CD14-positive monocyte (primary cell): Measurements from ENCODE around the gene A4GALT. TPM values are rescaled to one million over a fixed set of nuclear protein-coding genes. Genes with fewer than 3 reads are reported as not detected.
A peak's percentile ranks its signal among the peaks of the same experiment; 100 is the strongest.
"Not testable (repeated sequence)": the region's sequence is repeated elsewhere in the genome, so short reads cannot be mapped to it uniquely, and the experiment has no call there.

Source experiments
- DNase-seq, 3 donors: peaks; one replicate each; pipeline ENCODE4 v3.0.0-alpha.2; 2011 to 2022
- H2AFZ ChIP-seq: 2 replicates; pipeline ENCODE4 v1.6.0; 2012; ENCODE audit warnings: mild to moderate bottlenecking, low read depth, low read length, inconsistent platforms; ENCODE audit not compliant: insufficient read depth, poor library complexity, severe bottlenecking
- H3K27ac ChIP-seq, 2 donors: 1 replicate in 1 of 2; 2 replicates in 1 of 2; pipeline ENCODE4 v1.5.1; 2012 to 2013; ENCODE audit warnings: low read length in 2 of 2, control low read depth in 1 of 2, inconsistent platforms in 1 of 2, low read depth in 1 of 2, mild to moderate bottlenecking in 1 of 2
- H3K27me3 ChIP-seq, 2 donors: one replicate each; pipeline versions ENCODE4 v1.6.0 to v1.6.1; 2011 to 2013; ENCODE audit warnings: low read length in 2 of 2; ENCODE audit not compliant: control insufficient read depth in 2 of 2, insufficient read depth in 2 of 2
- H3K36me3 ChIP-seq, 2 donors: replicated peaks in 1 of 2; 1 replicate in 1 of 2; 2 replicates in 1 of 2; pipeline versions ENCODE4 v1.5.1 to v1.6.1; 2012 to 2013; ENCODE audit warnings: low read length in 2 of 2, control low read depth in 1 of 2, inconsistent platforms in 1 of 2, mild to moderate bottlenecking in 1 of 2; ENCODE audit not compliant: insufficient read depth in 2 of 2, control insufficient read depth in 1 of 2
- H3K4me1 ChIP-seq, 2 donors: 1 replicate in 1 of 2; 2 replicates in 1 of 2; pipeline versions ENCODE4 v1.5.1 to v1.6.1; 2012 to 2013; ENCODE audit warnings: low read length in 2 of 2, control low read depth in 1 of 2, inconsistent platforms in 1 of 2, mild to moderate bottlenecking in 1 of 2, moderate library complexity in 1 of 2; ENCODE audit not compliant: insufficient read depth in 2 of 2, control insufficient read depth in 1 of 2
- H3K4me2 ChIP-seq: replicated peaks from 2 replicates; pipeline ENCODE3; 2012; ENCODE audit warnings: low read length, moderate library complexity, mild to moderate bottlenecking; ENCODE audit not compliant: poor library complexity, severe bottlenecking; ENCODE audit errors: extremely low read depth
- H3K4me3 ChIP-seq, 3 experiments: fragments of 200-600 bp in 1 of 3; sonication (generic) in 1 of 3; replicated peaks in 1 of 3; 1 replicate in 2 of 3; 2 replicates in 1 of 3; pipeline ENCODE4 v1.5.1; 2011 to 2013; ENCODE audit warnings: low read length in 3 of 3, mild to moderate bottlenecking in 3 of 3, control low read depth in 2 of 3, low read depth in 2 of 3, inconsistent platforms in 1 of 3, moderate library complexity in 1 of 3
- H3K79me2 ChIP-seq: 2 replicates; pipeline ENCODE4 v1.6.0; 2012; ENCODE audit warnings: mild to moderate bottlenecking, control low read depth, inconsistent platforms, low read length, moderate library complexity; ENCODE audit not compliant: insufficient read depth
- H3K9ac ChIP-seq: 2 replicates; pipeline ENCODE4 v1.6.0; 2017; ENCODE audit warnings: low read length, mild to moderate bottlenecking; ENCODE audit not compliant: insufficient read depth, poor library complexity, severe bottlenecking
- H3K9me3 ChIP-seq, 2 donors: replicated peaks in 1 of 2; 1 replicate in 1 of 2; 2 replicates in 1 of 2; pipeline versions ENCODE4 v1.5.1 to v1.6.1; 2012 to 2013; ENCODE audit warnings: low read length in 2 of 2, control low read depth in 1 of 2; ENCODE audit not compliant: control insufficient read depth in 1 of 2, insufficient read depth in 1 of 2
- H4K20me1 ChIP-seq: 2 replicates; pipeline ENCODE4 v1.6.0; 2012; ENCODE audit warnings: mild to moderate bottlenecking, low read length, control low read depth, moderate library complexity; ENCODE audit not compliant: insufficient read depth
- H3K27ac Mint-ChIP-seq, 7 donors: one replicate each; pipeline ENCODE4 v1.8.0; 2020; ENCODE audit warnings: mild to moderate bottlenecking in 7 of 7, mixed read lengths in 7 of 7, moderate library complexity in 6 of 7, inconsistent platforms in 2 of 7
- H3K27me3 Mint-ChIP-seq, 3 donors: one replicate each; pipeline ENCODE4 v1.8.0; 2021 to 2022; ENCODE audit warnings: low read depth in 3 of 3, mild to moderate bottlenecking in 3 of 3, mixed read lengths in 3 of 3, moderate library complexity in 3 of 3, inconsistent platforms in 1 of 3
- H3K36me3 Mint-ChIP-seq, 2 donors: one replicate each; pipeline ENCODE4 v1.8.0; 2020; ENCODE audit warnings: mixed read lengths in 2 of 2, inconsistent platforms in 1 of 2, mild to moderate bottlenecking in 1 of 2
- H3K4me1 Mint-ChIP-seq: one replicate; pipeline ENCODE4 v1.8.0; 2020; ENCODE audit warnings: mild to moderate bottlenecking, mixed read lengths
- H3K4me3 Mint-ChIP-seq, 2 donors: one replicate each; pipeline ENCODE4 v1.8.0; 2020; ENCODE audit warnings: mild to moderate bottlenecking in 2 of 2, mixed read lengths in 2 of 2, moderate library complexity in 1 of 2
- H3K9me3 Mint-ChIP-seq, 7 donors: one replicate each; pipeline ENCODE4 v1.8.0; 2020 to 2022; ENCODE audit warnings: mixed read lengths in 7 of 7, mild to moderate bottlenecking in 6 of 7, moderate library complexity in 6 of 7, inconsistent platforms in 2 of 7
- CTCF ChIP-seq: fragments of 200-600 bp; IDR thresholded peaks from one replicate; pipeline ENCODE4 v1.8.0; 2022; ENCODE audit warnings: antibody characterized with exemption, mild to moderate bottlenecking
- WGBS: methylation state at CpG from one replicate; pipeline ENCODE4 v1.1.5; 2013; ENCODE audit warnings: missing lambda C conversion rate; ENCODE audit not compliant: insufficient coverage; 5-methylcytosine and 5-hydroxymethylcytosine counted together
- intact Hi-C, 2 donors: fragments of 100-400 bp; cut with micrococcal nuclease; formaldehyde crosslinking; loops; one replicate each; pipeline versions ENCODE4 v1.15.0 to v1.15.1; 2023
- polyA plus RNA-seq, 3 donors: library from polyadenylated mRNA; depleted of rRNA in 1 of 3; unstranded in 2 of 3; stranded (reverse) in 1 of 3; fragments of 300-500 nt in 2 of 3; fragments of >200 nt in 1 of 3; fragmentation: Illumina TruSeq in 2 of 3; gene quantifications; 1 replicate in 2 of 3; 2 replicates in 1 of 3; pipeline ENCODE4 v1.2.3, GENCODE V29; 2012 to 2021

Gene A4GALT
- polyA plus RNA-seq, 3 donors = not detected

DNA sequence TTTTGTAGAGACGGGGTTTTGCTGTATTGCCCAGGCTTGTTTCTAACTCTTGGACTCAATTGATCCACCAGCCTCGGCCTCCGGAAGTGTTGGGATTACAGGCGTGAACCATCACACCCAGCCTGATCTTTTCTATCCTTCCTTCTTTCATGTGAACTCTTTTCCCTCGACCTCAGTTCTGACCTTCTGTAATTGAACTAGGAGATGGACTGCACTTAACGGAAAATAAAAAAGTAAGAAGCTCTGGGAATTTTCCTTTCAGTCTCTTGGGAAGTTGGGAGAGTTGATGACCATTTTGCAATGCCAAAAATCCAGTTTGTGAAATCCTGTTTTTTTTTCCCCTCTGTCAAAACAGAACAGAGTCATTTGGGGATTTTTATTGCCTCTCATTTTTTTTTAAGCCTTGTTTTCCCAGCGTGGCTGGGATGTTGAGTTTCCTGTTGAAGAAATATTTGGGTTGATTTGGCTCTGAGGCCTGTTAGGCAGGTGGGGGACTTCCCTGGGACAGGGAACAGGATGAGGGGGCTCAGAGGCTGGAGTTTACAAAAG, 44.5 kb downstream of the A4GALT start:
- H3K79me2 ChIP-seq = no peaks in the 10 kb centered on the region
- H3K4me3 Mint-ChIP-seq = no peak overlapping the region
- H4K20me1 ChIP-seq = no peaks in the 10 kb centered on the region
- no peak for TF ChIP-seq CTCF
- peak overlapping the region in 2 of 7 donors; percentile 54 to 70 for H3K27ac Mint-ChIP-seq
- no peaks in the 10 kb centered on the region for H3K27me3 ChIP-seq
- H3K9ac ChIP-seq = no peak overlapping the region
- H3K4me1 Mint-ChIP-seq = peaks cover 30% of the 10 kb centered on the region
- intact Hi-C loops = no loop called here
- no peak overlapping the region for H3K27ac ChIP-seq
- H3K9me3 Mint-ChIP-seq = peaks cover 4 to 13% (median 10%) of the 10 kb centered on the region in 7 donors
- H3K4me3 ChIP-seq = no peak overlapping the region
- H3K36me3 ChIP-seq = no peaks in the 10 kb centered on the region
- 0% methylated on average over 1 of the region's 7 CpGs for WGBS
- H3K9me3 ChIP-seq = peaks cover 0 to 8% of the 10 kb centered on the region in 2 donors
- no peak overlapping the region for H2AFZ ChIP-seq
- no peak overlapping the region for H3K4me2 ChIP-seq
- H3K27me3 Mint-ChIP-seq = peaks cover 0 to 14% (median 5%) of the 10 kb centered on the region in 3 donors
- peaks cover 0 to 1% of the 10 kb centered on the region in 2 donors for H3K36me3 Mint-ChIP-seq
- H3K4me1 ChIP-seq = peaks cover 5 to 8% of the 10 kb centered on the region in 2 donors
- no peak for DNase-seq

DNA sequence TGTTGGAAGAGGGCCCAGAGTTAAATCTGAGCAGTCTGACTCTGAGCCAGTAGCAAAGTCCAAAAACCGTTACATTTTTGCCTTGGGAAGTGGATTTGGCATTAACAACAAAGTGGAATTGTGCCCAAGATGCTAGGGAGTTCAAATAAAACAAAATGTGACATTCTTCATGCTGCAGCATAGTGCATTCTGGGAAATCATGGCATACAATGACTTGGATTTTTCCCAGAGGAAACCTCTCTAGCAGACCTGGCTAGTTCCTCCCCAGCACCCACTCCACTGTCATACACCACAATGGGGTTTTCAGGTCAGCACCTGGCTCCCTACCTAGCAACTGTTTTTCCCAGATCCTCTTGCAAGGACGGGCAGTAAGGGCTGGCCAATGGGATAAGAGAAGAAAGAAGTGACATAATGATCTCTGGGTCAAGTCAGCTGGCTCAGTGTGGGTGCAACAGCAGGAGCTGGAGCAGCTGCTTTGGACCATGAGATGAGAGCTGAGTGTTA, 46.7 kb downstream of the A4GALT start:
- Histone ChIP-seq H3K4me3 (no peak overlapping the region), H2AFZ (no peak overlapping the region), H3K27me3 (no peaks in the 10 kb centered on the region), H3K4me1 (peaks cover 5 to 10% of the 10 kb centered on the region in 2 donors), H3K9ac (no peak overlapping the region), H3K9me3 (peaks cover 0 to 7% of the 10 kb centered on the region in 2 donors), H3K4me2 (no peak overlapping the region), H3K79me2 (no peaks in the 10 kb centered on the region), H3K36me3 (no peaks in the 10 kb centered on the region), H4K20me1 (no peaks in the 10 kb centered on the region), H3K27ac (no peak overlapping the region)
- Mint-ChIP-seq H3K36me3 (no peaks in the 10 kb centered on the region), H3K27me3 (peaks cover 0 to 15% (median 7%) of the 10 kb centered on the region in 3 donors), H3K9me3 (peaks cover 4 to 13% (median 7%) of the 10 kb centered on the region in 7 donors), H3K4me3 (no peak overlapping the region), H3K27ac (peak overlapping the region in 1 of 7 donors; percentile 65), H3K4me1 (peaks cover 23% of the 10 kb centered on the region)
- no peak for TF ChIP-seq CTCF
- DNase-seq = no peak
- intact Hi-C loops = no loop called here
- WGBS = 86% methylated on average over 1 of the region's 2 CpGs

GRCh38 chr22:42673071-42673470, 47.6 kb downstream of the A4GALT start:
- H3K79me2 ChIP-seq, H4K20me1 ChIP-seq, H3K9me3 ChIP-seq, H3K4me2 ChIP-seq, H2AFZ ChIP-seq, H3K4me3 Mint-ChIP-seq, H3K27ac ChIP-seq, H3K9ac ChIP-seq, H3K27ac Mint-ChIP-seq, H3K27me3 ChIP-seq, DNase-seq, H3K36me3 Mint-ChIP-seq, H3K9me3 Mint-ChIP-seq, H3K4me3 ChIP-seq, intact Hi-C loops, H3K36me3 ChIP-seq: not testable (repeated sequence)
- peaks cover 0 to 15% (median 7%) of the 10 kb centered on the region in 3 donors for H3K27me3 Mint-ChIP-seq
- 98% methylated on average over 7 of the region's 13 CpGs for WGBS
- peaks cover 5 to 10% of the 10 kb centered on the region in 2 donors for H3K4me1 ChIP-seq
- H3K4me1 Mint-ChIP-seq = peaks cover 23% of the 10 kb centered on the region
